GM12801 (cell line): Measurements from ENCODE around the gene SORL1.

ENCODE experiments used
- TF ChIP-seq, protein P1 (sequence below): IDR thresholded peaks from one replicate; pipeline ENCODE4 v1.5.1; 2011; ENCODE audit warnings: control low read depth; ENCODE audit not compliant: insufficient read length; ENCODE audit errors: extremely low read depth

SORL1 gene

DNA sequence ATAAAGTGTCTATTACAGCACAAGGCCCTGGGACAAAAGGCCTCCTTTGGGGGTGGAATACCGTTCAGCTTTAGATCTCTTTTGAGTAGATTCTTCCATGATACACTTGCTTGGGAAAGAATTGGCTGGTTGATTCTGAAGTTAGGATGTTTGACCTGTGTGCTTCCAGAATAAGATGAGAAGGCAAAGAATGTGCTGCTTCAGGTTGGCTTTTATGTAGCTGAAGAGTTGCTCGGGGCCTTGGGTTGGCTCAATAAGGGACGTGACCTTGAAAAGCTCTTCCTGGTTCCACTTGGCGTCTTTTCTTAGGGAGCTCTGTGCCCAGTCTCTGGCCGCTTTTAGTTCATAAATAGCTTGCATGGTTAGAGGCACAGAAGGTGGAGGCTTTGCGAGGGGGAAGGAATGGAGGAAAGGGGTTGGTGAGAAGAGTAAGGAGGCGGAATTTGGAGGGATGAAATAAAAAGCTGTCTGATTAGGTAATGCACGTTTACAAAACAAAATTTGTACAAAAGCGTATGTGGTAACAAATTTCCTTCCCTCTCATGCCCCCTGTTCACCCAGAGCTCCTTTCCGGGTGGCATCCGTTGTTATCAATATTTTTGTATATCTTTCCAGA lies 4.8 kb downstream of the SORL1 start:
- TF ChIP-seq, protein P1, sequence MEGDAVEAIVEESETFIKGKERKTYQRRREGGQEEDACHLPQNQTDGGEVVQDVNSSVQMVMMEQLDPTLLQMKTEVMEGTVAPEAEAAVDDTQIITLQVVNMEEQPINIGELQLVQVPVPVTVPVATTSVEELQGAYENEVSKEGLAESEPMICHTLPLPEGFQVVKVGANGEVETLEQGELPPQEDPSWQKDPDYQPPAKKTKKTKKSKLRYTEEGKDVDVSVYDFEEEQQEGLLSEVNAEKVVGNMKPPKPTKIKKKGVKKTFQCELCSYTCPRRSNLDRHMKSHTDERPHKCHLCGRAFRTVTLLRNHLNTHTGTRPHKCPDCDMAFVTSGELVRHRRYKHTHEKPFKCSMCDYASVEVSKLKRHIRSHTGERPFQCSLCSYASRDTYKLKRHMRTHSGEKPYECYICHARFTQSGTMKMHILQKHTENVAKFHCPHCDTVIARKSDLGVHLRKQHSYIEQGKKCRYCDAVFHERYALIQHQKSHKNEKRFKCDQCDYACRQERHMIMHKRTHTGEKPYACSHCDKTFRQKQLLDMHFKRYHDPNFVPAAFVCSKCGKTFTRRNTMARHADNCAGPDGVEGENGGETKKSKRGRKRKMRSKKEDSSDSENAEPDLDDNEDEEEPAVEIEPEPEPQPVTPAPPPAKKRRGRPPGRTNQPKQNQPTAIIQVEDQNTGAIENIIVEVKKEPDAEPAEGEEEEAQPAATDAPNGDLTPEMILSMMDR, result no peak

DNA sequence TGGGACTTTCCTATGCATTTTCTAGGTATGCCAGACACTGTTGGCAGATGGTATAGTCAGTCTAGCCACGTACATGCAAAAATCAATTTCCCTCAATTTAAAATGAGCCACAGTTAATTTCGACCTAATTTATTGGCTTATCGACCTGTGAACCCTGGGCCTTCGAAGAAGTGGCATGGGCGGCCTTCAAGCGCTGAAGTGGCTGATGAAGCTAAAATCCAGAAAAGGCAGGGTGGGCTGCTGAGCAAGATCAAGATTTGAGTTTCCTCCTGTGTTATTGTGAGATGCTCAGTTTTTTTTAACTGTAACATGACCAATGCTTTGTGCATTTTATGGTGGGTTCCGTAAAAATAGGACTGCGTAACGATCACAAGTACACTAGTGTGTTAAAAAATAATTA lies 6.4 kb downstream of the SORL1 start:
- TF ChIP-seq, protein P1, result no peak

DNA sequence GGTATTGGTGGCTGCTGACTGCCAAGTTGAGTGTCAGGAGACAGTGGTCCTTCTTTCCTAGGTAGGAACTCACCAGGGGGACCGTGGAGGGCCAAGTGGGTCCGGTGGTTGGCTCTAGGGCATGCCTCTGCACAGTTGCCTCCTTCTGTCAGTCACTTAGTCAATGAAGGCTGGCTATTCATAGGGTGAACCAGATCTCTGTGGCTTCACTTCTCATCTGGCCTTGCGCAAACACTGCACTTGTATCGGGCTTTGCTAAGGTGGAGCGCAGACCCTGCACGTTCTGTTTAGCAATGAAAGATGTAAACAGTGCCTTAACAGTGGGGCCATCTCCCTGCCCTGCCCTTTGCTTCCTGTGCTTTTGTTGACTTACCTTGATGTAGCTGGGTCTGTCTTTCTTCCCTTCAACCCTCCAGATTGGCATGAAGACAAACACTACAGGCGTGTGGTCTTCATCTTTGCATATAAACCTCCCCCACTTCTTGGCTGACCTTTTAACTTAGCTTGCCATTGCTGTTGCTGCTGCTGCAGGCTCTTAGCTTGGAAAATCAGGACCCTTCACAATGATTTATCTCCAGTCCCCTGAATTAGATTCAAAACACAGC lies 7.4 kb downstream of the SORL1 start:
- TF ChIP-seq, protein P1, result no peak

DNA sequence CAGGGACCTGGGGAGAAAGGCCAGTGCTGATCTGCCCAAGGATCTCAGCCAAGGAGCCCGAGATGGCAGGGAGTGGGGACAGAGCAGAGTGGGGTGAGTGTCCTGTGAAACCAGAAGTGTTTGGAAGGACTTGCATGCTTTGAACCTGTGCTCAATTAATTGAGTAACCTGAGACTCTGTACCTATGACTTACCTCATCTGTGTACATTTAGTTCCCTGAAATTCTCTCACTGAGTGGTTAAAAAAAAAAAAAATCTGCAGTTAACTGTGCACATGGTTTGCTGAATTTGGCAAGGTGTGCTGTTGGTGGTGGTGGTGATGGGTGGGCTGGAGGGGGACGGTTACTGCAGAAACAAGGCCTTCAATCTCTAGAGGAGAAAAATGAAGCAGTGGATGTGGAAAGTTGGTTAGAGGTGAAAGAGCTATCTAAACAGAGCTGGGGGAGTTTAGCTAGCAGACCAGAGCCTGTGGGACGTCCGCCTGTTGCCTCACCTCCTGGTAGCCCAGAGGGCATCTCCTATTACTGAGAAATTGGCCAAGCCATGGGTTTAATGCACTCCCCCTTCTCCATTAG lies 8.9 kb downstream of the SORL1 start:
- TF ChIP-seq, protein P1, result no peak

DNA sequence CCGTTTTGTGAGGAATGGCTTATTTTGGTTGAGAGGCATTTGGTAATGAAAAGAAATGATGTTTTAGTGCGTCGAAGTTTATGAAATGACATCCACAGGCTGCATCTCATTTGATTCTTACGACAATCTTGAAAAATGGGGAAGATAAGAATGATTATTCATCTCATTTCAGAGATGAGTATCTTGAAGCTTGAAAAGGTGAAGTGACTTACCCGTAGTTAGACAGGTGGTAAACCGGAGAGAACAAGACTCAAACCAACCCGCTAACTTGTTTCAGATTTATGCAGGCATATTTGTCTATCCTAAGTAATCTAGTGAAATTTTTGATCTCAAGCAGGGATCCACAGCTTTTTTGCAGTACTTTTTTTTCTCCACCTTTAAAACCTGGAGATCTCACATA lies 9.7 kb downstream of the SORL1 start:
- TF ChIP-seq, protein P1, result no peak

DNA sequence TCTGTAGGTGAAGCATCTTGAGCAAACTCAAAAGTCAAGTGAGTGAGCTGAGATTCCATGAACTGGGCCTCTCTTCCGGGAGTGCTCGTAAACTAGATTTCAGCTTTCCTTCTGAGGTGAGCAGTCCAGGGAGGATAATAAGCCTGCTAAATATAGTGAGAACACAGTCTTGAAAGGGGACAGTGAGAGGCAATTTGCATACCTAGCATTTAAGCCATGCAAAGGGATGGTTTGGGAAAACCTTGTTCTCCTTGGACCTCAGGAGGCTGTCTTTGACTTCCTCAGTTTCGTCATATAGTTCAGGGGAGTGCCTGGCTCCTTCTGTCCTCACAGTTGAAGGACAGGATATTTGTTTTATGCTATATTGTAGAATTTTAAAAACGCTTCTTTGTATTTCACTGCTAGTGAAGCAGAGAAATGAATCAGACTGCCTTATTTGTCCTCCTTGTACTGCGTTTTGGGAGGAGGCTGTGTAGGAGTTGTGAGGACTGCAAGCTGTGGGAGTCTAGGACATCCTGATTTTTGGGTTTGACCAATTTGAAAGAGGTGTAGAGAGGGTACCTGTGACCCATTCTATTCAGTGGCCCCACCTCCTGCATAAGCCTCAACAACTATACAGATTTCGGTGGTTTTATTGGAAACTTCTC lies 11.7 kb downstream of the SORL1 start:
- TF ChIP-seq, protein P1, result no peak

DNA sequence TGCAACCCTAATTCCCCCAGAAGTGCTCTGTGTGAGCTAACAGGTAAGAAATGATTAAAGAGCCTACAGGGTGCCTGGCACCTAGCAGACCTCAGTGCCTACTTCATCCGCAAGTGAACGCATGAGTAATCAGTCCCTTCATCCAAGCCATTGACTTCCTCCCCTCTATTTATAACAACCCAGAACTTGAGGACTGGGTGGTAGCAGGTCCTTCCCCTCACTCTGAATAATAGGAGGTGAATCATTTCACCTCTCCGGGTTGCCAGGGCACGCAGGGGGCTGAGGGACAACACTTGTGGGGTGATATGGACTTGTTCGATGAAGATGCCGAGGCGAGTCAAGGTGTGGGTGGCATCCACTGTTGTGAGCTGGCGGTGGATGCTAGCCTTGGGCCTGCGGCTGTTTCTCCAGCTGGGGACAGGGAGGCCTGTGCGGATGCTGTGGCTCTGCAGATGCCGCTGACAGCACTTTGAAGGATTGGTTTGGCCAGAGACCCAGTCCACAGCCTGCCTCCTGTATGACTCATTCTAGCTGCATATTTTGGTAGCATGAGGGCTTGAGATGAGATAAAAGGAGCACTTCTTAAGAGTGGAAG lies 12.3 kb downstream of the SORL1 start:
- TF ChIP-seq, protein P1, result no peak
